HepG2 (cell line): Measurements from ENCODE around the gene MITF.

Source experiments
- ARID3A ChIP-seq: IDR thresholded peaks from 2 replicates; pipeline ENCODE4 v1.6.1; 2012; ENCODE audit warnings: low read depth, low read length, improper control_type of control experiment
- CERS6 ChIP-seq: sonication (generic); formaldehyde crosslinking; IDR thresholded peaks from 2 replicates; pipeline ENCODE4 v1.5.0; 2020; ENCODE audit warnings: missing genetic modification reagents
- CREB1 ChIP-seq, 2 experiments: fragments of 450-650 bp in 1 of 2; IDR thresholded peaks; 2 replicates each; pipeline ENCODE4 v1.6.1; 2016 to 2017; ENCODE audit warnings: control low read depth in 1 of 2, mild to moderate bottlenecking in 1 of 2, missing compliant biosample characterization in 1 of 2, missing genetic modification characterization in 1 of 2
- CTCF ChIP-seq: sonication (generic); formaldehyde crosslinking; IDR thresholded peaks from 2 replicates; pipeline ENCODE4 v1.5.0; 2020; ENCODE audit warnings: mild to moderate bottlenecking, missing genetic modification reagents, moderate library complexity
- HNRNPUL1 ChIP-seq: fragments of 200-400 bp; formaldehyde crosslinking; IDR thresholded peaks from 2 replicates; pipeline ENCODE4 v1.6.1; 2017; ENCODE audit warnings: low read depth, mild to moderate bottlenecking, low read length, moderate library complexity
- MAX ChIP-seq: IDR thresholded peaks from 2 replicates; pipeline ENCODE4 v1.6.1; 2012; ENCODE audit warnings: inconsistent platforms
- MTF1 ChIP-seq: sonication (generic); formaldehyde crosslinking; IDR thresholded peaks from 2 replicates; pipeline ENCODE4 v1.5.0; 2020; ENCODE audit warnings: missing genetic modification reagents
- NR2F2 ChIP-seq: IDR thresholded peaks from 2 replicates; pipeline ENCODE4 v1.6.1; 2012; ENCODE audit warnings: low read depth, inconsistent platforms, borderline replicate concordance
- TBX2 ChIP-seq: sonication (generic); formaldehyde crosslinking; IDR thresholded peaks from 2 replicates; pipeline ENCODE4 v1.5.0; 2020; ENCODE audit warnings: missing genetic modification reagents, mild to moderate bottlenecking, borderline replicate concordance
- ZNF124 ChIP-seq: sonication (generic); formaldehyde crosslinking; IDR thresholded peaks from 2 replicates; pipeline ENCODE4 v1.4.0; 2020; ENCODE audit warnings: missing genetic modification reagents
- ZNF274 ChIP-seq: sonication (generic); formaldehyde crosslinking; IDR thresholded peaks from 2 replicates; pipeline ENCODE4 v1.5.1; 2020; ENCODE audit warnings: mild to moderate bottlenecking, missing genetic modification reagents

DNA sequence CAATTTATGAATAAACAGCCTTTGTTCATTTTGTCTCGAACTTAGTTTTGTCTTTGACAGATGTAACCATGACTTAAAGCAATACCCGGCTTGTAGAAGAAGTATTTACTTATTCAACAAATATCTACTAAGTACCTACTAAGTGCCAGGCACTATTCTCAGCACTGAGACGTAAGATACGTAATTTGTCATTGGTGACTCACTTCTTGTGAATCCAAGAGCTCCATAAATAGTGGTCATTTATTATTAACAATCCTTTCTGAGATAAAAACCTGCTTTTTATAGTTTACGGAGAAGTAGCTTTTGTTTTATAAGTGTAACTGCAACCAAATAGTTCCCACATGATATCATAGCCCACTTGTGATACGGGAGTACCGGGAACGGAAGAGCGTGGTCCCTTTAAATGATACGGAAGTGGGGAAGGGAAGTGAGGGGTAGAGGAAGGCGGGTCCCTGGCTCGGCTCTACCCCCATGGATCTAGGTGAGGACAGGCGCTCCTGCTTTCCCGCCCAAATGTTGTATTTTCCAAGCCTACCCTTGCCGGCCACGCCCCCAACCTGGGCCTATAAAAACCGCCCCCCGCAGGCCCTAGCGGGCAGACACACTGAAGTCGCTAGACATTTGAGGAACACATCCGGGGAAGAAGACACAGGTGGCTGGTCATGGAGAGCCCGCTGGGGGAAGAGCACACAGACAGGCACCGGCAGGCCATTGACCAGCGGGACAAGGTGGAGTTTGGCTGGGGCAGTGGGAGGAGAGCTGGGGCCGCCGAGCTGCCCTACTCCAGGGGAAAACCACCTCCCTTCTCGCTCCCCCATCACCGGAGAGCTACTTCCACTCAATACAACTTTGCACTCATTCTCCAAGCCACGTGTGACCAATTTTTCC, 260.1 kb downstream of the MITF start, which contains the start of gene SAMMSON:
- TF ChIP-seq ZNF274 (CRISPR knock-in tag) (no peak), ARID3A (no peak), HNRNPUL1 (no peak), CTCF (CRISPR knock-in tag) (no peak), CREB1 (IDR thresholded peaks at IDR 0.05) (no peak), CREB1 (CRISPR knock-in tag; IDR thresholded peaks at IDR 0.05) (no peak), MTF1 (CRISPR knock-in tag) (no peak), ZNF124 (CRISPR knock-in tag) (no peak), CERS6 (no peak), MAX (no peak), TBX2 (CRISPR knock-in tag) (no peak), NR2F2 (no peak)
